ENCODE measurements around the gene GLT1D1.

GLT1D1 gene

DNA sequence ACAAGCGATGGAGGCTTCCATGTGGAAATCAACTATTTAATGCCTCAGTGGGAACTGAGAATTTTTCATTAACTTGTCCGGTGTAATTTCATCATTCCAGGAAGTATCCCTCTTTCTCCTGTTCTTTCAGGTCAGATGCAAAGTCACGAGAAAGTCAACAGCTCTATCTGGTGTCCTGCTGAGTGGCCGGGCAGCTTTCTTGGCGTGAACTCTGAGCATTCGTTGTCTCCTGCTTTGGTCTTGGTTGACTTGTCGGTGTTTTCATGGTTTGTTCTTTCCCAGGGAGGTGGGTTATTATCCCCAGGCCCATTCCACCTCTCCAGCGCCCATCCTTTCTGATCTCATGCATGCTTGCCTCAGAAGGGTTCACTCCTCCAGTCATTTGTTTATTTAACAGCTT, 149.1 kb downstream of the GLT1D1 start:
- TF ChIP-seq, protein P1, sequence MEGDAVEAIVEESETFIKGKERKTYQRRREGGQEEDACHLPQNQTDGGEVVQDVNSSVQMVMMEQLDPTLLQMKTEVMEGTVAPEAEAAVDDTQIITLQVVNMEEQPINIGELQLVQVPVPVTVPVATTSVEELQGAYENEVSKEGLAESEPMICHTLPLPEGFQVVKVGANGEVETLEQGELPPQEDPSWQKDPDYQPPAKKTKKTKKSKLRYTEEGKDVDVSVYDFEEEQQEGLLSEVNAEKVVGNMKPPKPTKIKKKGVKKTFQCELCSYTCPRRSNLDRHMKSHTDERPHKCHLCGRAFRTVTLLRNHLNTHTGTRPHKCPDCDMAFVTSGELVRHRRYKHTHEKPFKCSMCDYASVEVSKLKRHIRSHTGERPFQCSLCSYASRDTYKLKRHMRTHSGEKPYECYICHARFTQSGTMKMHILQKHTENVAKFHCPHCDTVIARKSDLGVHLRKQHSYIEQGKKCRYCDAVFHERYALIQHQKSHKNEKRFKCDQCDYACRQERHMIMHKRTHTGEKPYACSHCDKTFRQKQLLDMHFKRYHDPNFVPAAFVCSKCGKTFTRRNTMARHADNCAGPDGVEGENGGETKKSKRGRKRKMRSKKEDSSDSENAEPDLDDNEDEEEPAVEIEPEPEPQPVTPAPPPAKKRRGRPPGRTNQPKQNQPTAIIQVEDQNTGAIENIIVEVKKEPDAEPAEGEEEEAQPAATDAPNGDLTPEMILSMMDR (IDR thresholded peaks at IDR 0.05; ENCODE audit: insufficient read depth, missing control alignments), result no peak
- FAIRE-seq (no peak), DNase-seq (ENCODE audit: insufficient read length, low spot score) (no peak)

DNA sequence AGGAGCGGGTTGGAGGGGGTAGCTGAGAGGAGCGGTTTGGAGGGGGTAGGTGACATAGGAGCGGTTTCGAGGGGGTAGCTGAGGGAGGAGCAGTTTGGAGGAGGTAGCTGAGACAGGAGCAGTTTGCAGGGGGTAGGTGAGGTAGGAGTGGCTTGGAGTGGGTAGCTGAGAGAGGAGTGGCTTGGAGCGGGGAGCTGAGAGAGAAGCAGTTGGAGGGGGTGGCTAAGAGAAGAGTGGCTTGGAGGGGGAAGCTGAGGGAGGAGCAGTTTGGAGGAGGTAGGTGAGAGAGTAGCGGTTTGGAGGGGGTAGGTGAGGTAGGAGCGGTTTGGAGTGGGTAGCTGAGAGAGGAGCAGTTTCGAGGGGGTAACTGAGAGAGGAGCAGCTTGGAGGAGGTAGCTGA, 152.1 kb downstream of the GLT1D1 start:
- TF ChIP-seq, protein P1 (IDR thresholded peaks at IDR 0.05; ENCODE audit: insufficient read depth, missing control alignments), result no peak
- FAIRE-seq (no peak), DNase-seq (ENCODE audit: insufficient read length, low spot score) (no peak)

DNA sequence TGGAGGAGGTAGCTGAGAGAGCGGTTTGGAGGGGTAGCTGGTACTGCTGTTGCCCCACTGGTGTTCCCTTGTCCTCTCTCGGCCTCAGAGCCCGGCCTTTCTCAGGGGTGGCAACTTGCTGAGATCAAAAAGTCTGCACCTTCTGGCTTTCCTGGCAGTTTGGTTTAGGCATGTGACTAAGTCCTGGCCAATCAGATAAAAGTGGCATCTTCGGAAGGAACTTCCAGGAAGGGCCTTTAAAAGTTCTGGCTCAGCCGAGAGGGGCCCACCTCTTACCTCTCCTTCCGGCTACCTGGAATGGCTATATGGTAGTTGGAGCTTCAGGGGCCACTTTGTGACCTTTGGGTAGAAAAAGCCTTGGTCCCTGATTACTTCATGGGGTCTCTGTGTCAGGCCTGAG, 152.6 kb downstream of the GLT1D1 start:
- TF ChIP-seq, protein P1 (IDR thresholded peaks at IDR 0.05; ENCODE audit: insufficient read depth, missing control alignments), result no peak
- no peak for DNase-seq (ENCODE audit: insufficient read length, low spot score)
- no peak for FAIRE-seq

DNA sequence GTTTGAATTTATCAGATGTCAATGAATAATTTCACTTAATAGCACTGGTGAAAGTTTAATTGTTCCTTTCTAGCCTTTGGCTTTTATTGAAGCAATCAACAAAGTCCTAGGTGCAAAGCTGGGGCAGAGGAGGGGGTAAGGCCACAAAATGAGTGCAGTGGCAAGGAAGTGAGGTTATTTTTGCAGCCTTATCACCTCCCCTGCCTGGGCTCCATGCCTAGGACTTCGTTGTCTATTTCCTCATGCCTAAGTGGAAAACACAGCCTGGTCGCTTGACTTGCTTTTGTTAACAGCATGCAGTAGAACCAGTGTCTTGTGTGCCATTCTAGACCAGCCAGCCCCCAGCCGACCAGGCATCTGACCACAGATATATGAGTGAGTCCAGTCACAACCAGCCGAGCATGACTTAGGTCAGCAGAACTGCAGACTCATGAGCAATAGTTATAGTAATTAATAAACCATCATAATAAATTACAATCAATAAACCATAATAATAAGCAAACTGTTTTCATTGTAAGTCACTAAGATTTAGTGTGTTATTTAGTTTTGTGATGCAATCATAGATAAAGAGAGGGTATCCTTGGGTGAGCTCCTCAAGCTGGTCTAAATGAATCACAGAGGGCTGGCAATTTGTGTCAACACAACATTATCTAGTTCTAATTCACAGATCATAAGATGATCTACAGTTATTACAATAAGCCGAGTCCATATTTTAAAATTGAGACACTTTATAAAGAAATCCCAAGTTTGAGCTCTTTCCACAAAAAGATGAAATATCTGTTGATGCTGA, 156.8 kb downstream of the GLT1D1 start:
- FAIRE-seq (no peak), DNase-seq (ENCODE audit: insufficient read length, low spot score) (no peak)
- TF ChIP-seq, protein P1 (IDR thresholded peaks at IDR 0.05; ENCODE audit: insufficient read depth, missing control alignments), result no peak

DNA sequence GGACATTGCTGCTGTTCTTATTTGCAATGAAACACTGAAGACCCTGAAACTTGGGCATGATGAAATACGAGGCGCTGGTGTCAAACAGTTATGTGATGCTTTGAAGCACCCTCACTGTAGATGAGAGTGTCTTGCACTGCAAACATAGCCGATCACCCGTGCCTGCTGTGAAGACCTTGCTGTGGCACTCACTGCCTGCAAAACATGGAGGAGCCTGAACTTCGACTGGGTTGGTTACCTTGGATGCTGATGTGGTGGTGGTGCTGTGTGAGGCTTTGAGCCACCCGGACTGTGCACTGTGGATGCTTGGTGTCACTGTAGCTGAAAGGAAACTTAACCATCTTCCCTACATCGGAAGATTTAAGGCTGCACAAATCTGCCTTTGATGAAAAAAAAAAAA, 162.9 kb downstream of the GLT1D1 start:
- no peak for DNase-seq (ENCODE audit: insufficient read length, low spot score)
- TF ChIP-seq, protein P1 (IDR thresholded peaks at IDR 0.05; ENCODE audit: insufficient read depth, missing control alignments), result no peak
- no peak for FAIRE-seq

DNA sequence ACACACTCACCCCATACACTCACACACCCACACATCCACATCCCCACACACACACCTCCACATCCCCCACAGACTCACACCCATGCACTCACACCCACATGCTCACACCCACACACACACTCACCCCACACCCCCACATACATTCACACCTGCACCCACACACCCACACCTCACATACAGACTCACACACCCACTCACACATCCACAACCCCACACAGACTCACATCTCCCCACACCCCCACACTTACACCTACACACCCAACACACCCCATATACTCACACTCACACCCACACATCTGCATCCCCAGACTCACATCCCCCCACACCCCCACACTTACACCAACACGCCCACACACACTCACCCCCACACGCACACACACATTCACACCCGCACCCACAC, 171.8 kb downstream of the GLT1D1 start:
- FAIRE-seq (no peak), DNase-seq (ENCODE audit: insufficient read length, low spot score) (no peak)
- TF ChIP-seq, protein P1 (IDR thresholded peaks at IDR 0.05; ENCODE audit: insufficient read depth, missing control alignments), result no peak

DNA sequence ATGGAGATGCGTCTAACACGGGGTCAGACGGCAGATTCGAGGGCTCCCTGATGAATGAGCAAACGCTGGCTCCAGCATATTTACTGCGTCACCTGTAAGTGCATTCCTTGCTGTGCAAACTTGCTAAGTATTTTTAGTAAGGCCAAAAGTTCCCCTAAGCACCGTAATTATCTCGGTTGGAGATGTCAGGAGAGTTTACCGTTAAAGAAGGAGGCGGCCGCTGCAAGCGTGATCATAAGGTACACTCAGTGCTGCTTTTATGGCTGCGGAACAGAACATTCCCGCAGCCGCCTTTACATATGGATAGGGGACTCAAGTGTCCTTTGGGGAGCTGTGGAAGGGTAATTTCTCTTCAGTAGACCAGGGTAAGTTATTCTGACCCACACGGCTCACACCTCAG, 175.6 kb downstream of the GLT1D1 start:
- no peak for FAIRE-seq
- TF ChIP-seq, protein P1 (IDR thresholded peaks at IDR 0.05; ENCODE audit: insufficient read depth, missing control alignments), result no peak
- no peak for DNase-seq (ENCODE audit: insufficient read length, low spot score)

Measured in D721Med (cell line).